Activated CD8-positive, alpha-beta memory T cell treated with anti-CD3 and anti-CD28 coated beads for 36 hours (primary cell): ENCODE data around the gene ZFP36L1. TPM values are rescaled to one million over a fixed set of nuclear protein-coding genes. Genes with fewer than 3 reads are reported as not detected.

Source experiments
- CTCF ChIA-PET: fragments of 350-600 bp; sonication (Branson Sonifier 250); formaldehyde crosslinking; loops from one replicate; lab custom pipeline; 2021; ENCODE audit warnings: antibody characterized with exemption; lab: Charles Lee
- POLR2A ChIA-PET: fragments of 350-600 bp; sonication (Branson Sonifier 250); formaldehyde crosslinking; loops from one replicate; lab custom pipeline; 2021; ENCODE audit warnings: antibody characterized with exemption; lab: Charles Lee
- total RNA-seq, 2 experiments: library from RNA; stranded (reverse); gene quantifications; one replicate each; pipeline ENCODE4 v1.2.3, GENCODE V29; 2021

Gene ZFP36L1
- total RNA-seq, 2 experiments from 2014 or later = 107 to 109 TPM

GRCh38 chr14:68805414-68805813, 12.5 kb upstream of the ZFP36L1 start:
- POLR2A ChIA-PET = no interaction called here

GRCh38 chr14:68801631-68802030, 8.8 kb upstream of the ZFP36L1 start:
- POLR2A ChIA-PET = interaction anchor here (0.6 to 0.9 kb wide), 2 partner anchors 14 to 119 kb away, joined by 3 to 4 read pairs; no protein-coding TSS in a partner anchor

More at GRCh38 chr14:68805414-68805813, 12.5 kb upstream of the ZFP36L1 start:
- CTCF ChIA-PET = no interaction called here

GRCh38 chr14:68800953-68801352, 8.1 kb upstream of the ZFP36L1 start:
- ChIA-PET CTCF (interaction anchor here (1.8 kb wide), 1 partner anchor 13 kb away, joined by 6 read pairs; no protein-coding TSS in a partner anchor), POLR2A (interaction anchor here (0.9 kb wide), 1 partner anchor 15 kb away, joined by 3 read pairs; no protein-coding TSS in a partner anchor)

More at GRCh38 chr14:68801631-68802030, 8.8 kb upstream of the ZFP36L1 start:
- CTCF ChIA-PET = interaction anchor here (1.8 kb wide), 1 partner anchor 12 kb away, joined by 6 read pairs; no protein-coding TSS in a partner anchor

- CTCF ChIA-PET = interaction anchor here (1.8 kb wide), 1 partner anchor 14 kb away, joined by 6 read pairs; no protein-coding TSS in a partner anchor
- POLR2A ChIA-PET = no interaction called here
Measured at GRCh38 chr14:68800390-68800789, 7.5 kb upstream of the ZFP36L1 start.

- ChIA-PET CTCF (interaction anchor here (0.6 kb wide), 1 partner anchor 13 kb away, joined by 4 read pairs; no protein-coding TSS in a partner anchor), POLR2A (interaction anchor here (0.6 to 1.0 kb wide), 2 partner anchors 16 to 18 kb away, joined by 3 read pairs; no protein-coding TSS in a partner anchor)
Measured at GRCh38 chr14:68798621-68799020, 5.8 kb upstream of the ZFP36L1 start.

GRCh38 chr14:68797121-68797670, 4.3 kb upstream of the ZFP36L1 start:
- POLR2A ChIA-PET = interaction anchor here (0.5 to 3.4 kb wide), 4 partner anchors 8 to 18 kb away, joined by 3 to 63 read pairs (median 16); no protein-coding TSS in a partner anchor
- CTCF ChIA-PET = interaction anchor here (1.2 to 3.1 kb wide), 3 partner anchors 12 to 18 kb away, joined by 4 to 34 read pairs (median 9); no protein-coding TSS in a partner anchor

- CTCF ChIA-PET = interaction anchor here (1.2 to 3.1 kb wide), 3 partner anchors 13 to 19 kb away, joined by 4 to 34 read pairs (median 9); no protein-coding TSS in a partner anchor
- POLR2A ChIA-PET = interaction anchor here (2.1 to 3.4 kb wide), 3 partner anchors 11 to 19 kb away, joined by 11 to 63 read pairs (median 21); no protein-coding TSS in a partner anchor
Measured at GRCh38 chr14:68796418-68797101, 3.7 kb upstream of the ZFP36L1 start.

- ChIA-PET POLR2A (interaction anchor here (0.6 to 3.4 kb wide), 8 partner anchors 9 to 132 kb away, joined by 3 to 63 read pairs (median 4); no protein-coding TSS in a partner anchor), CTCF (interaction anchor here (1.1 to 3.1 kb wide), 4 partner anchors 14 to 20 kb away, joined by 4 to 34 read pairs (median 8); no protein-coding TSS in a partner anchor)
Measured at GRCh38 chr14:68795597-68796417, 2.9 kb upstream of the ZFP36L1 start.

GRCh38 chr14:68794851-68795596, 2.2 kb upstream of the ZFP36L1 start:
- POLR2A ChIA-PET = interaction anchor here (0.6 to 3.4 kb wide), 8 partner anchors 9 to 131 kb away, joined by 3 to 63 read pairs (median 4); no protein-coding TSS in a partner anchor
- CTCF ChIA-PET = interaction anchor here (1.1 to 3.1 kb wide), 3 partner anchors 13 to 21 kb away, joined by 6 to 34 read pairs (median 9); no protein-coding TSS in a partner anchor

GRCh38 chr14:68794130-68794850, 1.4 kb upstream of the ZFP36L1 start:
- ChIA-PET CTCF (interaction anchor here (3.1 to 3.4 kb wide), 2 partner anchors 21 kb away, joined by 26 to 34 read pairs; no protein-coding TSS in a partner anchor), POLR2A (interaction anchor here (1.1 to 3.4 kb wide), 5 partner anchors 10 to 130 kb away, joined by 3 to 63 read pairs (median 4); no protein-coding TSS in a partner anchor)

- CTCF ChIA-PET = interaction anchor here (1.2 to 3.4 kb wide), 2 partner anchors 12 to 22 kb away, joined by 5 to 26 read pairs; no protein-coding TSS in a partner anchor
- POLR2A ChIA-PET = interaction anchor here (0.7 to 7.0 kb wide), 6 partner anchors 11 to 585 kb away, joined by 3 to 106 read pairs (median 9); no protein-coding TSS in a partner anchor
Measured at GRCh38 chr14:68793734-68794129, 865 bp upstream of the ZFP36L1 start.

GRCh38 chr14:68792678-68792978, 239 bp downstream of the ZFP36L1 start:
- CTCF ChIA-PET = interaction anchor here (1.2 to 3.4 kb wide), 4 partner anchors 9 to 26 kb away, joined by 3 to 26 read pairs (median 4); no protein-coding TSS in a partner anchor
- POLR2A ChIA-PET = interaction anchor here (0.6 to 7.0 kb wide), 11 partner anchors 7 to 509 kb away, joined by 3 to 106 read pairs (median 4); no protein-coding TSS in a partner anchor

- CTCF ChIA-PET = interaction anchor here (1.1 to 3.4 kb wide), 5 partner anchors 8 to 128 kb away, joined by 3 to 26 read pairs (median 4); no protein-coding TSS in a partner anchor
Measured at GRCh38 chr14:68791902-68792677, 777 bp downstream of the ZFP36L1 start.

GRCh38 chr14:68791078-68791901, 1.6 kb downstream of the ZFP36L1 start:
- ChIA-PET POLR2A (interaction anchor here (0.6 to 7.0 kb wide), 6 partner anchors 9 to 281 kb away, joined by 5 to 106 read pairs (median 11); no protein-coding TSS in a partner anchor), CTCF (interaction anchor here (1.1 to 3.7 kb wide), 8 partner anchors 8 to 542 kb away, joined by 3 to 29 read pairs (median 10); no protein-coding TSS in a partner anchor)

More at GRCh38 chr14:68791902-68792677, 777 bp downstream of the ZFP36L1 start:
- POLR2A ChIA-PET = interaction anchor here (0.9 to 7.0 kb wide), 9 partner anchors 9 to 509 kb away, joined by 3 to 106 read pairs (median 4); no protein-coding TSS in a partner anchor
